Panc1 (cell line): ENCODE results near the gene STAP2. TPM values are rescaled to one million over a fixed set of nuclear protein-coding genes. Genes with fewer than 3 reads are reported as not detected.
"Not testable (repeated sequence)": the region's sequence is repeated elsewhere in the genome, so short reads cannot be mapped to it uniquely, and the experiment has no call there.

Experiments
- ATAC-seq: fragments of 200-7000 bp; cut with Tn5 transposase; 2 replicates; pipeline ENCODE4 v1.9.1; 2020; ENCODE audit warnings: mild to moderate bottlenecking, moderate library complexity
- BruUV-seq: library from RNA; stranded (reverse); fragments of 400-500 nt; replicated peaks from 2 replicates; lab custom pipeline; 2021; lab: Mats Ljungman, UMichigan
- CTCF ChIA-PET: fragments of 300-600 bp; sonication (Branson Sonifier 250); formaldehyde crosslinking; loops from one replicate; lab custom pipeline; 2022; ENCODE audit warnings: antibody characterized with exemption; lab: Charles Lee
- POLR2A ChIA-PET: fragments of 300-600 bp; sonication (Branson Sonifier 250); formaldehyde crosslinking; loops from one replicate; lab custom pipeline; 2022; ENCODE audit warnings: antibody characterized with exemption; lab: Charles Lee
- DNase-seq: peaks from one replicate; pipeline ENCODE4 v3.0.0-alpha.2; 2010; ENCODE audit warnings: low read depth, low spot score
- H3K27ac ChIP-seq: 2 replicates; pipeline ENCODE4 v1.5.1; 2011; ENCODE audit warnings: mild to moderate bottlenecking, low read length, inconsistent platforms
- H3K27me3 ChIP-seq: fragments of 200-500 bp; sonication (Bioruptor generic); 2 replicates; pipeline ENCODE4 v1.6.0; 2014; ENCODE audit warnings: low read length, inconsistent platforms; ENCODE audit not compliant: control insufficient read depth, insufficient read depth
- H3K36me3 ChIP-seq: fragments of 200-500 bp; sonication (Bioruptor generic); 2 replicates; pipeline ENCODE4 v1.5.1; 2014; ENCODE audit warnings: inconsistent platforms, mild to moderate bottlenecking, low read length, moderate library complexity; ENCODE audit not compliant: control insufficient read depth, insufficient read depth
- H3K4me1 ChIP-seq: 2 replicates; pipeline ENCODE4 v1.5.1; 2011; ENCODE audit warnings: inconsistent platforms, mild to moderate bottlenecking, low read length, moderate library complexity; ENCODE audit not compliant: control insufficient read depth, insufficient read depth
- H3K4me3 ChIP-seq, 2 experiments: 2 replicates each; pipeline ENCODE4 v1.5.1; 2011 to 2012; ENCODE audit warnings: low read depth in 2 of 2, low read length in 2 of 2, mild to moderate bottlenecking in 2 of 2, inconsistent platforms in 1 of 2, moderate library complexity in 1 of 2
- H3K9me3 ChIP-seq: fragments of 200-500 bp; sonication (Bioruptor generic); 2 replicates; pipeline ENCODE4 v1.5.1; 2014; ENCODE audit warnings: low read depth, mild to moderate bottlenecking, inconsistent platforms, low read length, moderate library complexity; ENCODE audit not compliant: control insufficient read depth, insufficient read depth
- CTCF ChIP-seq: fragments of 450-650 bp; IDR thresholded peaks from 2 replicates; pipeline ENCODE4 v1.5.1; 2017; ENCODE audit warnings: mild to moderate bottlenecking
- POLR2AphosphoS5 ChIP-seq: IDR thresholded peaks from 2 replicates; pipeline ENCODE4 v1.6.1; 2012; ENCODE audit warnings: mild to moderate bottlenecking, low read depth, low read length, moderate library complexity
- REST ChIP-seq, 2 experiments: IDR thresholded peaks; 2 replicates each; pipeline ENCODE4 v1.6.1; 2011 to 2012; ENCODE audit warnings: low read depth in 2 of 2, control low read depth in 1 of 2, low read length in 1 of 2, mild to moderate bottlenecking in 1 of 2, moderate library complexity in 1 of 2; ENCODE audit not compliant: insufficient read depth in 1 of 2
- SIN3A ChIP-seq: IDR thresholded peaks from 2 replicates; pipeline ENCODE4 v1.6.1; 2012; ENCODE audit warnings: low read depth, mild to moderate bottlenecking, low read length, moderate library complexity, borderline replicate concordance; ENCODE audit not compliant: insufficient read depth
- TCF7L2 ChIP-seq: IDR thresholded peaks from 2 replicates; pipeline ENCODE4 v1.6.1; 2011; ENCODE audit warnings: mild to moderate bottlenecking, low read depth, low read length, inconsistent platforms
- in situ Hi-C: cut with HindIII; loops from 2 replicates; pipeline ENCODE4 v1.10.0; 2016; ENCODE audit warnings: low sequenced_read_pairs, low pct_unique_long_range_greater_than_20kb
- intact Hi-C: fragments of 100-400 bp; cut with micrococcal nuclease; formaldehyde crosslinking; loops from one replicate; pipeline ENCODE4 v1.10.0; 2022; ENCODE audit not compliant: unreplicated experiment
- total RNA-seq: library from RNA; stranded (reverse); gene quantifications from one replicate; pipeline ENCODE4 v1.2.1, GENCODE V29; 2021; ENCODE audit not compliant: unreplicated experiment

STAP2 gene
- total RNA-seq, 1 experiment from 2014 or later, result 10.0 TPM

GRCh38 chr19:4288091-4288777 lies 50.4 kb downstream of the STAP2 start:
- intact Hi-C loops (no loop called here), in situ Hi-C loops (no loop called here)
- DNase-seq (no peak), ATAC-seq (no peak)
- ChIA-PET CTCF (interaction anchor here (0.6 kb wide), 1 partner anchor 307 kb away, joined by 5 read pairs; no protein-coding TSS in a partner anchor), POLR2A (no interaction called here)
- Histone ChIP-seq H3K27ac (no peak overlapping the region), H3K4me3 (no peak overlapping the region), H3K36me3 (no peaks in the 10 kb centered on the region), H3K27me3 (no peaks in the 10 kb centered on the region), H3K9me3 (no peaks in the 10 kb centered on the region), H3K4me1 (peaks cover 4% of the 10 kb centered on the region; the same call in 1 of the 2 replicates)
- no TSS peak for BruUV-seq
- TF ChIP-seq REST (IDR thresholded peaks at IDR 0.05; ENCODE audit: insufficient read depth in 1 of 2, low read depth in 2 of 2, low read length in 1 of 2) (no peak), POLR2AphosphoS5 (no peak), TCF7L2 (no peak), CTCF (no peak), SIN3A (no peak)

GRCh38 chr19:4286141-4286540 lies 52.5 kb downstream of the STAP2 start:
- H3K4me1 ChIP-seq, BruUV-seq, H3K36me3 ChIP-seq, DNase-seq, H3K4me3 ChIP-seq, H3K27ac ChIP-seq, intact Hi-C loops, H3K9me3 ChIP-seq, ATAC-seq, POLR2A ChIA-PET, H3K27me3 ChIP-seq, in situ Hi-C loops: not testable (repeated sequence)
- CTCF ChIA-PET, result interaction anchor here (0.6 to 0.7 kb wide), 2 partner anchors 10 to 973 kb away, joined by 4 to 13 read pairs; no protein-coding TSS in a partner anchor

- in situ Hi-C loops (no loop called here), intact Hi-C loops (no loop called here)
- BruUV-seq, result no TSS peak
- no peak for ATAC-seq
- no peak for TF ChIP-seq TCF7L2
- no peak for TF ChIP-seq SIN3A
- TF ChIP-seq REST (IDR thresholded peaks at IDR 0.05; ENCODE audit: insufficient read depth in 1 of 2, low read depth in 2 of 2, low read length in 1 of 2), result no peak
- no peak for TF ChIP-seq CTCF
- no peak for TF ChIP-seq POLR2AphosphoS5
- no peak overlapping the region for H3K4me3 ChIP-seq
- no peaks in the 10 kb centered on the region for H3K36me3 ChIP-seq
- H3K9me3 ChIP-seq, result no peaks in the 10 kb centered on the region
- H3K27me3 ChIP-seq, result no peaks in the 10 kb centered on the region; the same call in 1 of the 2 replicates
- H3K27ac ChIP-seq, result no peak overlapping the region
- CTCF ChIA-PET, result interaction anchor here (0.5 kb wide), 1 partner anchor 17 kb away, joined by 5 read pairs; no protein-coding TSS in a partner anchor
- DNase-seq, result no peak
- POLR2A ChIA-PET, result no interaction called here
- peaks cover 4% of the 10 kb centered on the region; the same call in 1 of the 2 replicates for H3K4me1 ChIP-seq
These were observed 53.7 kb downstream of the STAP2 start for GRCh38 chr19:4284974-4285373.
